22Rv1 (cell line): ENCODE data around the gene LTBP1.

Source experiments
- CTCF ChIP-seq: fragments of 450-650 bp; IDR thresholded peaks from 2 replicates; pipeline ENCODE4 v1.5.1; 2017; ENCODE audit warnings: mild to moderate bottlenecking
- ZFX ChIP-seq: fragments of 450-650 bp; IDR thresholded peaks from 2 replicates; pipeline ENCODE4 v1.6.1; 2017; ENCODE audit warnings: antibody characterized with exemption, borderline replicate concordance

- TF ChIP-seq CTCF (no peak), ZFX (no peak)
Measured at GRCh38 chr2:33153008-33153407, 206.3 kb downstream of the LTBP1 start.
